ENCODE measurements around the gene MTCP1. TPM values are rescaled to one million over a fixed set of nuclear protein-coding genes. Genes with fewer than 3 reads are reported as not detected.

MTCP1 gene
- total and polyA plus RNA-seq, 9 of the 15 experiments (the other 6 are each of a cell fraction or from before 2014, with no cell fraction given): 12.7 to 28.0 (median 22.9) TPM

DNA sequence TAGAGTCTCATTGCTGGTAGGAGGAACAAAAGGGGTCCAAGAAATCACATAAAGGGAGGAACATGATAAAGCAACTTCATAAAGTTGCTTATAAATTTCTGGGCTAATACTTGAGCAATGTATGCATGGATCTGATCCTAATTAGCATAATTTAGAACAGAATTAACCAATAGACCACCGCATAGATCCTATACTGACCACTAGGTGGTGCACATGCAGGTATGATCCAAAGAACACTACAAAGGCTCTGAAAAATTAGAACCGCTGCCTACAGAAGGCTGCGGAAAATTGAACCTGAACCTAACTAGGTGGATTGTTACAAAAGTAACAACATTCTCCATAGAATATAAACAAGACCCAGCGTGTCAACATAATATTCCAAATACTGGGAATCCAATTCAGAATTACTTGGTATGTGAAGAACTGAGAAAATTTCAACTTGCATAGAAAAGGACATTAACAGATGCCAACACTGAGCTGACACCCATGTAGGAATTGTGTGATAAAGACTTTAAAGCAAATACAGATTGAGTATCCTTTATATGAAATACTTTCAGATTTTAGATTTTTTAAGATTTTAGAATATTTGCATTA, 23.6 kb upstream of the MTCP1 start:
- WGBS (ENCODE audit: insufficient coverage, low coverage, missing lambda C conversion rate): 50% methylated on average over 4 of the region's 4 CpGs
- BruUV-seq (replicated peaks): no TSS peak
- in situ Hi-C loops (cut with MboI): no loop called here
- no peak for TF ChIP-seq ZNF224 (CRISPR knock-in tag; IDR thresholded peaks at IDR 0.05)
- no peak for TF ChIP-seq KLF6 (CRISPR knock-in tag; IDR thresholded peaks at IDR 0.05; ENCODE audit: borderline replicate concordance)
- TF ChIP-seq ETV1 (tag; conservative IDR thresholded peaks at IDR 0.05; ENCODE audit: low read depth): no peak
- TF ChIP-seq, protein P1, sequence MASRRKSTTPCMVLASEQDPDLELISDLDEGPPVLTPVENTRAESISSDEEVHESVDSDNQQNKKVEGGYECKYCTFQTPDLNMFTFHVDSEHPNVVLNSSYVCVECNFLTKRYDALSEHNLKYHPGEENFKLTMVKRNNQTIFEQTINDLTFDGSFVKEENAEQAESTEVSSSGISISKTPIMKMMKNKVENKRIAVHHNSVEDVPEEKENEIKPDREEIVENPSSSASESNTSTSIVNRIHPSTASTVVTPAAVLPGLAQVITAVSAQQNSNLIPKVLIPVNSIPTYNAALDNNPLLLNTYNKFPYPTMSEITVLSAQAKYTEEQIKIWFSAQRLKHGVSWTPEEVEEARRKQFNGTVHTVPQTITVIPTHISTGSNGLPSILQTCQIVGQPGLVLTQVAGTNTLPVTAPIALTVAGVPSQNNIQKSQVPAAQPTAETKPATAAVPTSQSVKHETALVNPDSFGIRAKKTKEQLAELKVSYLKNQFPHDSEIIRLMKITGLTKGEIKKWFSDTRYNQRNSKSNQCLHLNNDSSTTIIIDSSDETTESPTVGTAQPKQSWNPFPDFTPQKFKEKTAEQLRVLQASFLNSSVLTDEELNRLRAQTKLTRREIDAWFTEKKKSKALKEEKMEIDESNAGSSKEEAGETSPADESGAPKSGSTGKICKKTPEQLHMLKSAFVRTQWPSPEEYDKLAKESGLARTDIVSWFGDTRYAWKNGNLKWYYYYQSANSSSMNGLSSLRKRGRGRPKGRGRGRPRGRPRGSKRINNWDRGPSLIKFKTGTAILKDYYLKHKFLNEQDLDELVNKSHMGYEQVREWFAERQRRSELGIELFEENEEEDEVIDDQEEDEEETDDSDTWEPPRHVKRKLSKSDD (conservative IDR thresholded peaks at IDR 0.05; ENCODE audit: low read length): no peak
- TF ChIP-seq POU5F1 (IDR thresholded peaks at IDR 0.05; ENCODE audit: borderline replicate concordance, low read depth, low read length, partially characterized antibody): no peak
- no peak for TF ChIP-seq EWSR1 (IDR thresholded peaks at IDR 0.05; ENCODE audit: borderline replicate concordance, low read depth, partially characterized antibody)
- TF ChIP-seq, protein P2, sequence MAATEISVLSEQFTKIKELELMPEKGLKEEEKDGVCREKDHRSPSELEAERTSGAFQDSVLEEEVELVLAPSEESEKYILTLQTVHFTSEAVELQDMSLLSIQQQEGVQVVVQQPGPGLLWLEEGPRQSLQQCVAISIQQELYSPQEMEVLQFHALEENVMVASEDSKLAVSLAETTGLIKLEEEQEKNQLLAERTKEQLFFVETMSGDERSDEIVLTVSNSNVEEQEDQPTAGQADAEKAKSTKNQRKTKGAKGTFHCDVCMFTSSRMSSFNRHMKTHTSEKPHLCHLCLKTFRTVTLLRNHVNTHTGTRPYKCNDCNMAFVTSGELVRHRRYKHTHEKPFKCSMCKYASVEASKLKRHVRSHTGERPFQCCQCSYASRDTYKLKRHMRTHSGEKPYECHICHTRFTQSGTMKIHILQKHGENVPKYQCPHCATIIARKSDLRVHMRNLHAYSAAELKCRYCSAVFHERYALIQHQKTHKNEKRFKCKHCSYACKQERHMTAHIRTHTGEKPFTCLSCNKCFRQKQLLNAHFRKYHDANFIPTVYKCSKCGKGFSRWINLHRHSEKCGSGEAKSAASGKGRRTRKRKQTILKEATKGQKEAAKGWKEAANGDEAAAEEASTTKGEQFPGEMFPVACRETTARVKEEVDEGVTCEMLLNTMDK (IDR thresholded peaks at IDR 0.05; ENCODE audit: borderline replicate concordance, insufficient read depth, low read depth, low read length, poor library complexity, severe bottlenecking): peak; percentile 7
- TF ChIP-seq SAFB (IDR thresholded peaks at IDR 0.05; ENCODE audit: borderline replicate concordance, low read depth, low read length): no peak
- TF ChIP-seq, protein P3, sequence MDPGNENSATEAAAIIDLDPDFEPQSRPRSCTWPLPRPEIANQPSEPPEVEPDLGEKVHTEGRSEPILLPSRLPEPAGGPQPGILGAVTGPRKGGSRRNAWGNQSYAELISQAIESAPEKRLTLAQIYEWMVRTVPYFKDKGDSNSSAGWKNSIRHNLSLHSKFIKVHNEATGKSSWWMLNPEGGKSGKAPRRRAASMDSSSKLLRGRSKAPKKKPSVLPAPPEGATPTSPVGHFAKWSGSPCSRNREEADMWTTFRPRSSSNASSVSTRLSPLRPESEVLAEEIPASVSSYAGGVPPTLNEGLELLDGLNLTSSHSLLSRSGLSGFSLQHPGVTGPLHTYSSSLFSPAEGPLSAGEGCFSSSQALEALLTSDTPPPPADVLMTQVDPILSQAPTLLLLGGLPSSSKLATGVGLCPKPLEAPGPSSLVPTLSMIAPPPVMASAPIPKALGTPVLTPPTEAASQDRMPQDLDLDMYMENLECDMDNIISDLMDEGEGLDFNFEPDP (CRISPR knock-in tag; IDR thresholded peaks at IDR 0.05): no peak
- no peak for TF ChIP-seq MEIS2 (IDR thresholded peaks at IDR 0.05; ENCODE audit: partially characterized antibody)
- TF ChIP-seq, protein P4, sequence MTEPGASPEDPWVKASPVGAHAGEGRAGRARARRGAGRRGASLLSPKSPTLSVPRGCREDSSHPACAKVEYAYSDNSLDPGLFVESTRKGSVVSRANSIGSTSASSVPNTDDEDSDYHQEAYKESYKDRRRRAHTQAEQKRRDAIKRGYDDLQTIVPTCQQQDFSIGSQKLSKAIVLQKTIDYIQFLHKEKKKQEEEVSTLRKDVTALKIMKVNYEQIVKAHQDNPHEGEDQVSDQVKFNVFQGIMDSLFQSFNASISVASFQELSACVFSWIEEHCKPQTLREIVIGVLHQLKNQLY (CRISPR knock-in tag; conservative IDR thresholded peaks at IDR 0.05): no peak
- no peak for TF ChIP-seq KLF10 (CRISPR knock-in tag; IDR thresholded peaks at IDR 0.05)
- TF ChIP-seq RUNX1 (IDR thresholded peaks at IDR 0.05; ENCODE audit: low read depth): no peak
- no peak for TF ChIP-seq JUND (IDR thresholded peaks at IDR 0.05; ENCODE audit: borderline replicate concordance, low read depth, low read length)
- TF ChIP-seq JUND (tag; IDR thresholded peaks at IDR 0.05; ENCODE audit: borderline replicate concordance, low read depth, low read length): no peak

More for the DNA sequence above, 23.6 kb upstream of the MTCP1 start:
- peak; percentile 26 to 47 (median 30) for DNase-seq (ENCODE audit: extremely low read depth in 1 of 4, low spot score in 3 of 4)
- CTCF ChIA-PET (ENCODE audit: low intra/inter-chr PET ratio): no interaction called here
- H3K79me2 ChIP-seq (ENCODE audit: control insufficient read depth, insufficient read depth, low read length): no peaks in the 10 kb centered on the region
- H3K9me1 ChIP-seq (ENCODE audit: control insufficient read depth, insufficient read depth, low read length): no peaks in the 10 kb centered on the region
- ATAC-seq: peak; percentile 84
- peak; percentile 69 for FAIRE-seq
- H3K9me3 ChIP-seq (replicated peaks; ENCODE audit: control insufficient read depth, insufficient read depth, low read depth, low read length): no peaks in the 10 kb centered on the region
- POLR2A ChIA-PET: no interaction called here
- no peak overlapping the region for H3K4me2 ChIP-seq (ENCODE audit: insufficient read depth, low read length)
- H3K4me1 ChIP-seq (replicated peaks in 1 of 2; ENCODE audit: control insufficient read depth in 2 of 2, insufficient read depth in 2 of 2, low read length in 2 of 2): no peaks in the 10 kb centered on the region
- intact Hi-C loops (cut with micrococcal nuclease): loop anchor here (2.0 kb wide), 1 partner anchor 84 kb away; no protein-coding TSS in a partner anchor
- no peaks in the 10 kb centered on the region for H4K20me1 ChIP-seq (replicated peaks; ENCODE audit: control insufficient read depth, insufficient read depth, low read length)
- peaks cover 41% of the 10 kb centered on the region for H3K36me3 ChIP-seq (ENCODE audit: control insufficient read depth, insufficient read depth, low read length)
- H3K4me3 ChIP-seq: no peak overlapping the region
- H3K27ac ChIP-seq (ENCODE audit: extremely low read depth, low read depth, low read length): no peak overlapping the region
- H3K9ac ChIP-seq (ENCODE audit: insufficient read depth in 1 of 2, low read depth in 2 of 2, low read length in 2 of 2): no peak overlapping the region
- H3K27me3 ChIP-seq (ENCODE audit: control insufficient read depth in 2 of 2, insufficient read depth in 2 of 2, low read length in 2 of 2): no peaks in the 10 kb centered on the region
- no peak overlapping the region for H2AFZ ChIP-seq (ENCODE audit: low read depth, low read length)
